Inferior parietal cortex (tissue), 1 donor: Measurements from ENCODE around the gene RERE.
"Not testable (repeated sequence)": the region's sequence is repeated elsewhere in the genome, so short reads cannot be mapped to it uniquely, and the experiment has no call there.

Source experiments
- DNase-seq: peaks from one replicate; pipeline ENCODE4 v3.0.0-alpha.2; 2016; ENCODE audit errors: extremely low spot score

Gene RERE

GRCh38 chr1:8642114-8642513 is 175.3 kb downstream of the RERE start:
- no peak for DNase-seq

GRCh38 chr1:8641377-8641997 is 176.0 kb downstream of the RERE start:
- DNase-seq: no peak

- DNase-seq: no peak
Observed at GRCh38 chr1:8640950-8641349, 176.5 kb downstream of the RERE start.

GRCh38 chr1:8639148-8639547 is 178.3 kb downstream of the RERE start:
- no peak for DNase-seq

GRCh38 chr1:8633741-8634501 is 183.5 kb downstream of the RERE start:
- DNase-seq: no peak

- DNase-seq: no peak
Observed at GRCh38 chr1:8632102-8632501, 185.3 kb downstream of the RERE start.

- no peak for DNase-seq
Observed at GRCh38 chr1:8631163-8631562, 186.3 kb downstream of the RERE start.

- peak; percentile 68 for DNase-seq
Observed at GRCh38 chr1:8629241-8630091, 188.0 kb downstream of the RERE start.

GRCh38 chr1:8628606-8629005 is 188.8 kb downstream of the RERE start:
- DNase-seq: no peak

- no peak for DNase-seq
Observed at GRCh38 chr1:8627728-8628127, 189.7 kb downstream of the RERE start.

- DNase-seq: no peak
Observed at GRCh38 chr1:8625981-8626898, 191.2 kb downstream of the RERE start.

- DNase-seq: no peak
Observed at GRCh38 chr1:8625491-8625890, 191.9 kb downstream of the RERE start.

- not testable (repeated sequence) for DNase-seq
Observed at GRCh38 chr1:8623651-8624192, 193.7 kb downstream of the RERE start.

- DNase-seq: not testable (repeated sequence)
Observed at GRCh38 chr1:8621785-8622348, 195.6 kb downstream of the RERE start.

- not testable (repeated sequence) for DNase-seq
Observed at GRCh38 chr1:8621034-8621582, 196.3 kb downstream of the RERE start.

- DNase-seq: not testable (repeated sequence)
Observed at GRCh38 chr1:8619917-8620502, 197.4 kb downstream of the RERE start.

- DNase-seq: not testable (repeated sequence)
Observed at GRCh38 chr1:8619419-8619818, 198.0 kb downstream of the RERE start.

GRCh38 chr1:8616791-8617190 is 200.6 kb downstream of the RERE start:
- DNase-seq: not testable (repeated sequence)

GRCh38 chr1:8611634-8612515 is 205.6 kb downstream of the RERE start:
- not testable (repeated sequence) for DNase-seq
